Vagina (tissue), 2 donors: Measurements from ENCODE around the gene MAPKBP1.

ENCODE experiments used
- POLR2A ChIP-seq, 2 donors: fragments of 450-650 bp; IDR thresholded peaks; one replicate each; pipeline ENCODE4 v1.6.1; 2017; ENCODE audit warnings: antibody characterized with exemption in 2 of 2, mild to moderate bottlenecking in 2 of 2, moderate library complexity in 2 of 2
- POLR2AphosphoS5 ChIP-seq, 2 donors: sonication (generic); formaldehyde crosslinking; IDR thresholded peaks; one replicate each; pipeline ENCODE4 v1.9.0; 2017; ENCODE audit warnings: antibody characterized with exemption in 2 of 2, mild to moderate bottlenecking in 2 of 2, low read depth in 1 of 2; ENCODE audit not compliant: insufficient read depth in 1 of 2
- TF ChIP-seq, protein P1 (sequence below), 3 experiments: fragments of 450-650 bp in 2 of 3; fragments of 200-600 bp in 1 of 3; sonication (generic) in 1 of 3; IDR thresholded peaks; one replicate each; pipeline ENCODE4 v1.5.1; 2017 to 2019; ENCODE audit warnings: antibody characterized with exemption in 3 of 3, mild to moderate bottlenecking in 2 of 3, moderate library complexity in 2 of 3

DNA sequence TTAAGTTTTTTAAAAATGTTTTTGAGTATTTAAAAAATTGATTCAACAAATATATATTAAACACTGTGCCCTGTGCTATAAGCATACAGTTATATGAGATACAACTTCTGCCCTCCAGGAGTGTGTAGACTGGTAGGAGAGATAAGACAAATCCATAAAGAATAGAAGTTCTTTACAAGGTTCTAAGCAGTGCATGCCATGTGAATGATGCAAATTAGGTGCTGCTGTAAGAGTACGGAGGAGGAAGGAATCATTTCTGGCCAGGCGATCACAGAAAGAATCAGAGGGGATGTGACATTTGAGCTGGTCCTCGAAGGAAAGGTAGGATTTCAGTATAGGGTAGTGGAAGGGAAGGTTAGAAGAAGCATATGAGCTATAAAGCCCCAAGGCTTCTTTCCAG lies 14.0 kb downstream of the MAPKBP1 start:
- TF ChIP-seq POLR2A (IDR thresholded peaks at IDR 0.05) (no peak), POLR2AphosphoS5 (IDR thresholded peaks at IDR 0.05; ENCODE audit: insufficient read depth in 1 of 2, low read depth in 1 of 2) (no peak)
- TF ChIP-seq, protein P1, sequence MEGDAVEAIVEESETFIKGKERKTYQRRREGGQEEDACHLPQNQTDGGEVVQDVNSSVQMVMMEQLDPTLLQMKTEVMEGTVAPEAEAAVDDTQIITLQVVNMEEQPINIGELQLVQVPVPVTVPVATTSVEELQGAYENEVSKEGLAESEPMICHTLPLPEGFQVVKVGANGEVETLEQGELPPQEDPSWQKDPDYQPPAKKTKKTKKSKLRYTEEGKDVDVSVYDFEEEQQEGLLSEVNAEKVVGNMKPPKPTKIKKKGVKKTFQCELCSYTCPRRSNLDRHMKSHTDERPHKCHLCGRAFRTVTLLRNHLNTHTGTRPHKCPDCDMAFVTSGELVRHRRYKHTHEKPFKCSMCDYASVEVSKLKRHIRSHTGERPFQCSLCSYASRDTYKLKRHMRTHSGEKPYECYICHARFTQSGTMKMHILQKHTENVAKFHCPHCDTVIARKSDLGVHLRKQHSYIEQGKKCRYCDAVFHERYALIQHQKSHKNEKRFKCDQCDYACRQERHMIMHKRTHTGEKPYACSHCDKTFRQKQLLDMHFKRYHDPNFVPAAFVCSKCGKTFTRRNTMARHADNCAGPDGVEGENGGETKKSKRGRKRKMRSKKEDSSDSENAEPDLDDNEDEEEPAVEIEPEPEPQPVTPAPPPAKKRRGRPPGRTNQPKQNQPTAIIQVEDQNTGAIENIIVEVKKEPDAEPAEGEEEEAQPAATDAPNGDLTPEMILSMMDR (IDR thresholded peaks at IDR 0.05): no peak
